Left renal cortex interstitium (tissue), 4 donors: Measurements from ENCODE around the gene GABRG3. TPM values are rescaled to one million over a fixed set of nuclear protein-coding genes. Genes with fewer than 3 reads are reported as not detected.
"Not testable (repeated sequence)": the region's sequence is repeated elsewhere in the genome, so short reads cannot be mapped to it uniquely, and the experiment has no call there.

Source experiments
- DNase-seq, 4 donors: peaks; one replicate each; pipeline ENCODE4 v3.0.0-alpha.2; 2013; ENCODE audit warnings: low read depth in 4 of 4, low spot score in 2 of 4, missing footprints in 1 of 4
- polyA plus RNA-seq, 4 donors: library from polyadenylated mRNA; unstranded; fragments of 120-200 nt; gene quantifications; one replicate each; pipeline ENCODE4 v1.2.1, GENCODE V29; 2013; ENCODE audit not compliant: insufficient read length in 4 of 4

The GABRG3 gene
- polyA plus RNA-seq, 4 donors = 1.3 to 2.0 (median 1.7) TPM

DNA sequence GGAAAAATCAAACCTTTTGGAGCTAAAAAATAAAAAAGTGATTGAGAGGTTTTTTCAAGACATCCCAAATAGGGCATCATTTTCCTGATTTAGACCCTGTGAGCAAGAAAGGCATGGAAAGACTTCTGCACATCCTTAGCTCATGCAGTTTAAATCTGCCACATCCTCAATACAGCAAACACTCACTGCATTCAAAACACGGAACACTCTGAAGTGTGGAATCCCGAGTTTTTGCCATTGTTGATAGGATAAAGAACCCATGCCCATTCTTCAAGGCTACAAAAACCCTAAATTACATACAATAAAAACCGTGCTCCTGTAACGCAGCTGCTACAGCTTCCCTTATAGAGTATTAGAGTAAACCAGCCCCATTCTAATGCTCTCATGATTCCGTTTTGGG is 346.8 kb downstream of the GABRG3 start:
- DNase-seq = no peak

DNA sequence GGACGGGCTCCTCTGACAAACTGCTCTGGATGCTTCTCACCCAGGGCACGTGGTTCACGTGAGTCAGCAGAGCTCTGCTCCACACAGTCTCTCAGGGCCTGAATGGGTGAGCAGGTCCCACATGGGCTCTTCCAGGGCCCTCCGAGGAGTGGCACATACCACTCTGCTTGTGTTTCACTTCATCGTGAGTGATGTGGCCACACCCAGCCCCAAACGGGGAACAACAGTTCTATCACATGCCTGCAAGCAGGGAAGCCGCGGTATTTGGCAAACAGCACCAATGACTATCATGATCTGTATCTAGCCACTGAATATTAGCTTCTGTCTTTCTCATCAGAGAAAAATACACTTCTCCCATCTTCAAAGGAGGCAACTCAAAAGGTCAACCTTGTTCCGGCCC is 352.8 kb downstream of the GABRG3 start:
- no peak for DNase-seq

DNA sequence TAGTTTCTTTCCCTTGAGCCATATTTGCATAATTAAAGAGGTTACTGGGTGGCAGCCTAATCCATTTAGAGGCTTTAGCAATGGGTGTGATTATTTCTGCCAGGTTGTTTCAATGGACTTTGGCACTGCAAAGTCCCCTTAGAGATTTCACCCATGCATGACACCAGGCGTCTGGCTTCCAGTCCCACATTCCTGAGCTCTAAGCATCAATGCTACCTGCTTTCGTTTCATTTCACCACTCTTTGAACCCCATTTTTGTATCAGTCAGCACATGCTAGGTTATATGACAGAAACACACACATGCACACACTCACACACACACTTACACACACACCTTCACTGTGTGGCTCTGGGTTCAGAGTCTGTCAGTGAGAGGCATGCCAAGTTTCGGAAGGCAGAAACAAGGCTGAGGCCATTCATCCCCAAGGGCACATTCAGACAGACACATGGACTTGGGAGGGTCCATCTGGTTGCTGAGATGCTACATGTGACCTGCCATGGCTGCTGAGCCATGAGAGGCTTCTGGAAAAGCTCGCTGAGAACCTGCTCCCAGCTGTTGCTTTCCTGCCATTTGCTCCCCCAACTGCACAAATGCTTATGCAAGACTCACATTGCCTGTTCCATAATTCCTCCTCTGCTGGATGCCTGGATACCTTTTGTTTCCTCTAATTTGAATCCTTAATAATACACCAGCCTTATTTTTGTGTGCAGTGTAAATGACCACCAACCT is 354.1 kb downstream of the GABRG3 start:
- DNase-seq = peak in 1 of 4 donors; percentile 21

DNA sequence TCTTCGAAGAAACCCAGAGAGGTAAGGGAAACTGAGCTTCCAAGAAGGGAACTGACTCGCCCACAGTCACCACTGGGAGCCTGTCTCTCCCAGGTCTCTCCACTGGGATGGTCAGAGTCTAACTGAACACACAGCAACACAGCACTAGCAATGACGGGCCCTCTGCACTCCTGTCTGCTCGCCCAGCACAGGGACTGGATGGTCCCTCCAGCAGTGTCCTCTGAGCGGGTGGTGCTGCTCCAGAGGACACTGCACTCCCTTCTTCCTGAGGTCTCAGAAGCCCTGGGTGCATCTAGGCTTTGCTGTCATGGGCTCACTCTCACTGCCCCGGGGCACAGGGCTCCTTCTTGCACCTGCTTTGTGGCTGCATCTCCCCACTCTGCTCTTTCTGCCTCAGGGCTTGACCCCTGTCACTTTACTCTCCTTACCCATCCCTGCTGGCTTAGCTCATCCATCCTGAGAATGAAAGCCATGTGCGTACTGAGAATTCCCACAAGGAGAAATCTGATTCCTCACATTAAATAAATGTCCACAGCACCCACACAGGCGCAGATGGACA is 356.6 kb downstream of the GABRG3 start:
- peak in 1 of 4 donors; percentile 12 for DNase-seq

DNA sequence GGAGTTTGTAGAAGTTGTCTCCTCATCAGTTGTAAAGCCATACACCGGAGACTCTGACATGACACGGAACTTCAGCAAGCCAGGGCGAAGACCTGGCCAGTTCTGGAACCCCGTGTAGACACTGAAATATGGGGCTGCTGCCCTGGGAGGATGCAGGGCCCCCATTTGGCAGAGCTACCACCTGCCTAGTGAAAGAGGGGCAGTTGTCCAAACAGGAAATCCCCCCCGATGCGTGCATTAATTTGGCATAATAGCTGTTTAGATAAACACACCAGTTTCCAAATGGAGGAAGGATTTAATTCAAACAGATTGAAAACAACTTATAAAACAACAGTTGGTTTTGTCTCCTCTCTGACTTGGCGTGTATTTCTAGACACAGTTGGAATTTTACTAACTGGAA is 357.2 kb downstream of the GABRG3 start:
- no peak for DNase-seq

DNA sequence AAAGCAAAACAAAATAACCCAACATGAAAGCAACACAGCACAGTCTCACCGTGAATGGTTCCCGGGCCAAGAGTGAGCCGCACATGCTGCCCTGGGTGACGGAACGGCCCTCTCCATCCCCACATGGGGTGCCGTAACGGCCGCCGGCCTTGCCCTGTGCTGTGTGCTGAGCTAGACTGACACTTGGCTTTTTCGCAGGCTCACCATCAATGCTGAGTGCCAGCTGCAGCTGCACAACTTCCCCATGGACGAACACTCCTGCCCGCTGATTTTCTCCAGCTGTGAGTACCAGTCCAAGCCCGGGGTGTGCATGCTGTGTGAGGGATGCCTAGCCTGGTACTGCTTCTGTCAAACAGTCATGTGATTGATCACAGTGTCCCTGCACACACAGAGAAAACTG is 357.6 kb downstream of the GABRG3 start:
- no peak for DNase-seq

DNA sequence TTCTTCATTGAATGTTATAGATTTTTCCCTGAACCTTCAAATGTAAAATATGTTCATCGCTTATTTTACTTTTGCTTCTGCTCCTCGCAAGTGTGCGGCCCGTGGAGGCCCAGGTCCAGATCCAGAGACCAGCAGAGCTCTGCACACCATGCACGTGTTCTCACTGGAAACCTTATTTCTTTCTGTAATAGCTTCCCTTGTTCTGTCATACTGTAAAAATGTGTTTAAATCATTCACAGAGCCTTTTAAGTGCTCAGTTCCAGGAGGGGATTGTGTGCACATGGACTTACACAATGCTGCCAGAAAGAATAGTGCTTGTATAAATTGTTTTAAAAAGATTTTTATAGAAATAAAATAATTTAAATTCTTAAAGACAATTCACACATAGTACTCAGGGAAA is 359.3 kb downstream of the GABRG3 start:
- no peak for DNase-seq

DNA sequence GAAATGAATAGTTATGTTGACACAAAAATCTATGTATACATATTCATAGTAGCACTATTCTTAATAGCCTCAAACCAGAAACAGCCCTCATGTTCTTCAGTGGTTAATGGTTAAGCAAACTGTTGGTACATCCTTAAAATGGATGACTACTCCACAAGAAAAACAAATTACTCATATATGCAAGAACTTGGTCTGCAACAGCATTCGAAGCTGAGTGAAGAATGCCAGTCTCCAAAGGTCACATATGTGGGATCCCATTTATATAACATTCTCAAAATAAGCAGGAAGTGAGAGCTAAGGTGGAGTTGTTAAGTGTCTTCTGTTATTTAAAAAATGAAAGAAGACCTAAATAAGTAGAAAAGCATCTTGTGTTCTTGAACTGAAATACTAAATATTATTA is 365.7 kb downstream of the GABRG3 start:
- DNase-seq = no peak

DNA sequence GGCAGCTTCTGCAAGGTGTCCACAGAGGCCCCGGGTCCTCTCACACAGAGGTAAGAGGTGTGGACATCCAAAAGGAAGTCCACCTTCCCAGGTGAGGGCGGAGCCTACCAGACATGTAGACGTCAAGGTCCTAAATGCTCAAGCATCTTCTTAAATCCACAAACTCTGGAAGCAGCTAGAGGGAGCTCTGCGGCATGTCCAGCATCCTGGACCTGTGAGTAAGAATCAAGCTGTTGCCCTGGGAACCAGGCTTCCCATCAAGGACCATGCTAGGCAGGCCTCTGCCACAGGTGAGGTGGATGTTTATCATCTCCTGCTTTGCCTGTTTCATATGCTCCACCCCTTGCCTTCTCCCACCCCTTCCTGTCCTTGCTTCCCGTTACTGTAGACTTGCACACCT is 368.2 kb downstream of the GABRG3 start:
- no peak for DNase-seq

DNA sequence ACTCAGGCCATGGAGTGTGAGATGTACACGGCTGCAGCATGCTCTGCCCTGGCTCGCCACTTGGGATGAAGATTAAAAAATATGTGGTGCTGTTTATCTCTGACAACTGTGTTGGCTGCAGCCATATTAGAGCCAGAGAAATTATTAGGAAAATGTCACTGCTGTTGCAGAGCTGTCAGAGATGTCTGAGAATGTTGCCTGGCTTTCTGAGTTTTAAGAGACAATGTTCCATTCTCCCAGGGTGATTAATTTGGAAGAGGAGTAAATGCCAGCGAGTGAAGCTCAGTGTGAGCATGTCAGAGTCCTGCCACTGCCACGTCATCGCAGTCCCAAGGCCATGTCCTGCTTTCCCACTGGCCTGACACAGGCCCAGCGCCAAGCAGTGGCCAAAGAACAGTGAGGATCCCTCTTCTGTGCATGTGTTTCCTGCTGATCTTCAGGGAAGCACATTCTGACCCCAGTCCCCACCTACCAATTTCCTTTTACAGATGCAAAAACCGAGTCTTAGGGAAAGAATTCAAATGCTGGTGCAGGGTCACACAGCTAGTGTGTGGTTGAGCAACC is 370.9 kb downstream of the GABRG3 start:
- no peak for DNase-seq

DNA sequence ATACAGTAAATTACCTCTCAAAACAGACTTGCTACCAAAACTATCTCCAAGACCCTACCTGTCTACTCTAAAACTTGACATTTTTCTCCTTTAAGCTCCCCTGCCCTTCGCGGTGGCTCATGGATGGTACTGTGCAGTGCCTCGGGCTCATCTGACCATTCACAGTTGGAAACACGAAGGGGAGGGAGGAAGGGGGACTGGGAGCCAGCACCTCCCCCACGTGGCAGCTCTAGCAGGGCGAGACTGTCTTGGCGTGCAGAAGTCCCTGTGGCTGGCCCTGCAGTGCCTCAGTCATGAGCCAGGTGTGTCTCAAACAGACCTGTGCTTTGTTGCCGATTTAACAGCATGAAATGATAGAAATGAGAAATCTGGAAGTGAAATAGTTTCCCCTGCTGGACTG is 372.0 kb downstream of the GABRG3 start:
- peak in 1 of 4 donors; percentile 31 for DNase-seq

DNA sequence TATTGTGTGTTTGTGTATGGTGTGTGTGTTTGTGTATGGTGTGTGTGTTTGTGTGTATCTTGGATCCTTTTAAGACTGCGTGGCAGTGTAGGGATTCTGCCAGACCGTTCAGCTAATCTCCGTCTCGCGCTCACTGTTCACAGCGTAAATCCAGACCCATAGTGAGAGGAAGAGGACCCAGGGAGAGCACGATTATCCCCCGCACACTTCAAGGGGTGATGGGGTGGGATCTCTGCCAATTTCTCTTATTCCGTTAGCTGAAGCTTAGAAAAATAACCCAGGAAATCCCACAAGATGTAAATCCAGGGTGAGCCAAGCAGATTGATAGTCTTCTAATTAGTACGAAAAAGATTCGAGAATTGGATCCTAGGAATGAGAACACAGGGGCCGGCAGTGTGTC is 381.2 kb downstream of the GABRG3 start:
- DNase-seq = no peak

DNA sequence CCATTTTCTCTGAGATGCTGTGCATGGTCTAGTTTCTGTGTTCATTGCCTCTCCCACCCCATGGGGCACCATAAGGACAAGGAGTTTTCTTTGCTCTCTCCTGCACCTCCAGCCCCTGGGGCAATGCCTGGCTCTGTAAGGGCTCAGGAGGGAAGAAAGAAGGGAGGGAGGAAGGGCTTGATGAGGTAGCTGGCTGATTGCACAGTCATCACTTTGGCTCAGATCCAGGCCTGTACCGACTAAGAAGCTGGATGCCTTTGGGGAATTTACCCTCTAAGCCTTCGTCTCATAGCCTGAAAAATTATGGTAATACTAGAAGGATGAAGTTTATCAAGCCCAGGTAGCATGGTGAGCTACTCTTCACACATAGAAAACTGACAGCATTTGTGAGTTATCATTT is 382.9 kb downstream of the GABRG3 start:
- no peak for DNase-seq

DNA sequence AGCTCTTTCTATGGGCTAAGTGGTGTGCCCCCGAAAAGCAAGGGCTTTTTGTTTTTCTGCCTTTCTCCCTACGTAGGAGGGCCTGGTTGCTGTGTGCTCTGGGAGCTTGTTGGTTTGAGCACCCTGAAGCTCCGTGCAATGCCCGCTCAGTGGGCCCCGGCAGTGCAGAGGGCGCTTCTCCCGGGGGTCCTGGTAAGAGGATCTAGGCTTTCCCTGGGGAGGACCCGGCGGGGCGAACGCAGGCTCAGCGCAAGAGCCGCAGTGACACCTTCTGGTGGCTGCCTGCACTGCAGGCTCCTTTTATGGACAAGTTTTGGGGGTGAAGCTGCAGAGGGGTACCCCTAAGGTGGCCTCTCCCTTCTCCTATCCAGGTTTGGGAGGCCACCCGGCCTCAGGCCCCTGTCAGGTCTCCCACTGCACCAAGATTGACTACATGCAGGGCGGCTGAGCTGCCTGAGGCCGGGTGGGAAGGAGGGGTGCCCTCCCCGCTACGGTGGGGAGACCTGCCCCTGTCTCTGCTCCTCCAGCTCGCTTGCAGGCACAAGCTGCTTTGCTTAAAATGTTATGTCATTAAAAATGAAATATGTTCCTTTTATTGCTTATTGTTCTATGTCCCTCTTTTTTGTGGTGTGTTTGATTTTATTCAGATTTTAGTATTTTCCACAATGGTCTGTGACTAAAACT is 387.9 kb downstream of the GABRG3 start:
- DNase-seq = peak in 1 of 4 donors; percentile 25

DNA sequence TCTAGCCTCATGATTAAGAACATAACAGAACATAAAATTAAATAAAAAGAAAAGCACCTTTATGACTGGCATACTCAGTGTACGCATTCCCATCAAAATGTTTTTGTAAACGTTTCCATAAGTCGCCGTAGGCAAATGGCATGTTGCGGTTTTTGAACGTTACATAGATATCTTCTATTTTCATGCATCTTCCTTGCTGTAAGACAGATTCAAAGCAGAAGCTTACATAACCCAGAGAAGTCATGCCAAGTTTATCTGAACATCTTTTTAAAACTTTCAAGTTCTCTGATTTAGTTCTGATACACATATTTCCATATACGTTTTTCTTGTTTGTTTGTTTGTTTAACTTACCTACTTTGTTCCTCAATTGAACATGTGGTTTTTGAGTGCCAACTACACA is 388.6 kb downstream of the GABRG3 start:
- DNase-seq = no peak

DNA sequence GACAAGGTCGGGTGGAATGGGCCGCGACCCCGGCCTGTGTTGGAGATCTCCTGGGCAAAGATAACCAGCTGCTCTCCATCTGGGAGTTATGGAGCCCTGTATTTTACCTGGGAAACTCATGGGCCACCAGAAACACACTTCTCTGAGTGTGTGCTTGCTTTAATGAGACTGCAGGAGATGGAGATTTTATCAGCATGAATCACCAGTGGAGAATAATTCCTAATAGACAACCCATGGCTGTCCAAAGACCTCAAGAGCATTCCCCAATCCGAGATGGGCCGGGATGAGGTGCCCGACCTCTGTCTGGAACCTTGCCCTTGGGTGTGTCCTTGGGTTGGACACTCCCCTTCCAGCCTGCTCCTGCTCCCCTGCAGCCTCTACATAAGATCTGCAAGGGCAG is 389.3 kb downstream of the GABRG3 start:
- DNase-seq = no peak

DNA sequence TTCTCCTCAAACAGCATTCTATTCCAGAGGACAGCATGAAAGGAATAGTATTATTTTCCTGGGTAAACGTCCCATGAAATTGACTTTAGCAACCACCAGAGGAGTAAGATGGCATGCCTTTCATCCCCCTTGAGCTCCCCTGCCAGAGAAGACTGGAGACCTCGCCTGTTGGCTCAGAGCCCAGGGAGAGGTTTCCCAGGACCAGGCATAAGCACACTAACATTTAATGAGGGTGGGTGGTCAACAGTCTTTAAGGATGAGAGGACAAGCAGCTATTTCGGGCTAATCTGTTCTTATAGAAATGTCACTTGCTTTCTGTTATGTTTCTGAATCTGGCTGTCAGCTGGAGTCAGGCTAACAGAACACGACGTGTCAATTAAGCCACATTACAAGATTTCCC is 390.5 kb downstream of the GABRG3 start:
- DNase-seq = no peak

DNA sequence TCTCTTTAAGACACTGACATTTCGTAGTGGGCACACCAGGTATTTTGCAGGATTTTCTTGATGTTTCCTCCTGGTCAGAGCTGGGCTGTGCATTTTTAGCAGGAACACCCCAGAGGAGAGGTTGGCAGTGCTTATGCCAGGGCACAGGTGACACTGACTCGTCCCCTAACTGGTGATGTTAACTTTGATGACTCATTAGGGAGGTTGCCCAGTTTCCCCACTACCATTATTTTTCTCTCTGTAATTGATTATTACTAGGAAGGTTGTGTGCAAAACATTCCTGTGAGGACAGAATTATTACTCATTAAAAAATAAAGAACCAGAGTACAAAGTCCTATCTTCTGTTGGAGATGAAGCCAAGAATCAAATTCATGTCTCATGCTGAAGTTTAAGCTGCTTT is 394.5 kb downstream of the GABRG3 start:
- no peak for DNase-seq

DNA sequence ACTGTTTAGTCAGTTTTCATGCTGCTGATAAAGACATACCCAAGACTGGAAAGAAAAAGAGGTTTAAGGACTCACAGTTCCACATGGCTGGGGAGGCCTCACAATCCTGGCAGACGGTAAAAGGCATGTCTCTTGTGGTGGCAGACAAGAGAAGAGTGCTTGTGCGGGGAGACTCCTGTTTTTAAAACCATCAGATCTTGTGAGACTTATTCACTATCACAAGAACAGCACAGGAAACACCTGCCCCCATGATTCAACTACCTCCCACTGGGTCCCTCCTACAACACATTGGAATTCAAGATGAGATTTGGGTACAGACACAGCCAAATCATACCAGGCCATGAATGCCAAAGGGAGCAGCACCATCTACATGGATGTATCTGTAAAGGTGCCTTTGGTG is 406.4 kb downstream of the GABRG3 start:
- not testable (repeated sequence) for DNase-seq

DNA sequence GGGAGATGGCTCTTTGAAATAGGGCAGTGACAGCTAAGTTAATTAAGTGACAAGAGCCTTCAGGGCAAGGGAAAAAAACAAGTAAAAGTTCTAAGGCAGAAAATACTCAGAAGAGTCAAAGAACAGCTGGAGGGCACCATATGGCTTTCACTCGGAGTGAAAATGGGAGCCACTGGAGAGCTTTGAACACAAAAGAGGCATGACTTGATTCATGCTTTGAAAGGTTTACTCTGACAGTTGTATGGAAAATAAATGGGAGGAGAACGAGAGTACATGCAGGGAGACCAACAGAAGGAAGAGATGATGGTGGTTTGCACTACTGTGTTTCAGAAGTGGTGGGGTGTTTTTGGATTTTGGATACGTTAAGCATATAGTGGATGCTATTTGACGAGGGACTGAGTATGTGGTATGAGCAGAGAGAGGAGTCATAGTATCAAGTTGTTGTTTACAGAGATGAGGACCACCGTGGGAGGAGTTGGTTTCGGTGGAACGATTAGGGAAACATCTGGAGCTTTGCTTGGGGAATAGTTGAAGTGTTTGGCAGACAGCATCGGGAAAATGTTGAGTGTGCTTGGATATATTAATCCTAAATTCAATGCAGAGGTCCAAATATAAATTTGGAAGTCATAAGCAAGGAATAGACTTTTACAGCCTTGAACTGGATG is 411.5 kb downstream of the GABRG3 start:
- no peak for DNase-seq

DNA sequence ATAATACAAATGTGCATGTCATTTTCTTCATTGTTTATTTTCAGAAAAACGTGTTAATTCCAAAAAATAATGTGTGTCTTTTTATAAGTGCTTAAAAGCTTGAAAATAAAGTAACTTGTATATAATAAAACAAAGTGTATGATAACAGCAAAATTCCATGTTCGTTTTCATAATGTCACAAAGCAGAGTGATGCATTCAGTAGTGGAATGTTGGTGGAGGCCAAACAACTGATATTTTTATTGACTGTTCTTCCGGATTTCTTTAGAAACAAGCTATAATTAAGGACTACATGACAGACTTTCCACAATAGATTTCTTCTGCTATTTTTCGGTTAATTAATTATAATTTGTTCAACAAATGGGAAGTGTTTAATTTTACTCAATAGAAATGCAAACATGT is 412.7 kb downstream of the GABRG3 start:
- no peak for DNase-seq
